ENCODE measurements around the gene PRND.
"Not testable (repeated sequence)": the region's sequence is repeated elsewhere in the genome, so short reads cannot be mapped to it uniquely, and the experiment has no call there.

Gene PRND, protein sequence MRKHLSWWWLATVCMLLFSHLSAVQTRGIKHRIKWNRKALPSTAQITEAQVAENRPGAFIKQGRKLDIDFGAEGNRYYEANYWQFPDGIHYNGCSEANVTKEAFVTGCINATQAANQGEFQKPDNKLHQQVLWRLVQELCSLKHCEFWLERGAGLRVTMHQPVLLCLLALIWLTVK

DNA sequence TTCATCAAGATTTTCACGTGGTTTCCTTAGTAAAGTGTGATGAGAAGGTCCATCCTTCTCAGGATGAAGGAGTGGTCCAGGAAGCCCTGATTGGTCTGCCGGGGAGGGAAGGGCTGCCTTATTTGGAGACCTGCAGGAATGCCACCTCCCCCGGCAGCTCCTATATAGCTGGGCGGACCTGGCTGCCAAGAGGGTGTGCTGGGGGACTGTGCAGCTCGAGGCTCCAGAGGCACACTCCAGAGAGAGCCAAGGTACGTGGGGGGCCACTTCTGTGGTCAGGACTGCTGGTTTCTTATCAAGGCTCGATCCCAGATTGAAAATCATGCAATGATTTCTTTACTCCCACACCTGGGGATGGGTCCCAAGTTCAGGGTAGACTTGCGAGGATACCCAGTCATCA is at the start of gene PRND:
Gene PRND, plus strand, starts transcription at position 191 of the 400 bp plus-strand sequence. CDS start 2,643 bp downstream, outside the sequence.
- no peak for DNase-seq

DNA sequence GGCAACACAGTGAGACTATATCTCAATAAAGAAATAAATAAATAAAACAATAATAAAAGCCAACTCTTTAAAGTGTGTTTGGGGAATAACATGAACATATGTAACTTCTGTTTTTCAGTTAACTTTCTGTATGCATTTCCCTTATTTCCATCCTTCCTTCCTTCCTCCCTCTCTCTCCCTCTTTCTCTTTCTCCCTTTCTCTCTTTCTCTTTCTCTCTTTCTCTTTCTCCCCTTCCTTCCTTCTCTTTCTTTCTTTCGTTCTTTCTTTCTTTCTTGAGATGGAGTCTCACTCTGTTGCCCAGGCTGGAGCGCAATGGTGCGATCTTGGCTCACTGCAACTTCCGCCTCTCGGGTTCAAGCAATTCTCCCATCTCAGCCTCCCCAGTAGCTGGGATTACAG is 48.8 kb upstream of the PRND start:
- DNase-seq = no peak

DNA sequence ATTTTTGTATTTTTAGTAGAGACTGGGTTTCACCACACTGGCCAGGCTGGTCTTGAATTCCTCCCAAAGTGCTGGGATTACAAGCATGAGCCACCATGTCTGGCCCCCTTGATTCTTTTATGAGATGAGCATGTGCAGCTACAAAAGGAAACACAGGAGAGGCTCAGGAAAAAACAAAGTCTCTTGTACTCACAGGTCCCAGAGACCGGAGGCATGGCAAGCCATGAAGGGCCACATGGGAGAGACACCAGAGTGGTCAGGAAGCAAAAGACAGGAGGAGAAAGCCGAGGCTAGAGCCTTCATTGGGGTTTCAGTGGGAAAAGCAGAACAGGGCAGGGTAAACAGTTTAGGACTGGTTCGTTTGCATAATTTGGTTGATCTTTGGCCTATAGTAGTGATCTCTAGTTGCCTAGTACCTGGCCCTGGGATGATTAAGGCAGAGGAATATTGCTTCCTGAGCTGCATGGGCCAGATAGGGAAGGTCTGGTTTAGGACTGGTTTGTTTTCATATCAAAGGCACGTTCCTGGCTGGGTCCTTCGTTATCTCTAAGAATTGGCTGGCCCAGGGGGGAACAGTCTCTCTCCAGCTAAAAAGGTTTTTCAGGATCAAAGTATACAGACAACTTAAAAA is 48.2 kb upstream of the PRND start:
- DNase-seq = no peak

DNA sequence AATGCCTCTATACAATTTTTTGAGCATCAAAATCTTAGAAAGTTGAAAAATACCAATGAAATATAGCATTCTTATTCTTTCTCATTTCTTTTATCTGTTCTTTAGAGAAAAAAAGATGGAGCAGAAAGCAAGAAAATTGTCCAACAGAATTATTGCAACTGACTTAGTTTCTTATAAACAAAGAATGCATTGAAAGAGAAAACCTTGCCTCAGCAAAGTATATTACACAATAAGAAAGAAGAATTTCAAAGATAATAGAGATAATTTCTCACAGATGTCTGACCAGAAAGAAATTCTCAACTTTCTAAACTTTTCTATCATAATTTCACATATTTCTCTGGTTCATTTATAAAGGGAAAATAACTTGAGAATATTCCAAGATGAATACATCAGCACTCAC is 47.0 kb upstream of the PRND start:
- no peak for DNase-seq

DNA sequence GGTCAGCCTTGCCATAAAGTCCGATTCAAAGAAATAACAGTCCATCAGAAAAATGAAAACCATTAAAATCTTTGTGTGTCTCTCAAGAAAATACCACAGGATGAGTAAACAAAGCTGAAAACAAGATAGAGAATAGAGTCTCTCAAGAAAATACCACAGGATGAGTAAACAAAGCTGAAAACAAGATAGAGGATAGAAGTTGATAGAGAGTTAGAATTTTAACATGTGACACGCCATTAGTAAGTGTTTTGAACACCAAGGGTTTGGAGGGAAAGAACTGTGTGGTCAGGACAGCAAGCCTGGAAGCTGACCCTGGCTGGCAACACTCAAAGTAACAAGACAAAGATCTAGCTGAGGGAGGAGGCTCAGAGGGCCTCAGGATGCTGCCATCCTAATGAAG is 43.9 kb upstream of the PRND start:
- no peak for DNase-seq

DNA sequence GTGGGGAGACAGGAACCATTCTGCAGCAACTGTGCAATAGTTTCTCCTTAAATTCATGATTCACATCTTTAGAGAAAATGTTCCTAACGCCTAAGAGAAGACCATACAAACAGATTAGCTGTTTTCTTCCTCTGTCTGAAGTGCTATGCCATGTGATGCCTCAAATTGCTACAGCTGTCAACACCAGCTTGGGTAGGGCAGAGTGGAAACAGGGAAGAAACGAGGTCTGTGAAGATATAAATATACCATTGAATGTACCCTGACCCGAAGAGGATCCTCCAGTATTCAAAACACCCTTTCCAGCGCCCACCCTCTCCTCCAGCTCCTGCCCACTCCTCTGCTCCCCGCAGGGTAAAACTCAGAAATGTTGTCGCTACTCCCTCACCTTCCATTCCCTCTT is 40.3 kb upstream of the PRND start:
- no peak for DNase-seq

DNA sequence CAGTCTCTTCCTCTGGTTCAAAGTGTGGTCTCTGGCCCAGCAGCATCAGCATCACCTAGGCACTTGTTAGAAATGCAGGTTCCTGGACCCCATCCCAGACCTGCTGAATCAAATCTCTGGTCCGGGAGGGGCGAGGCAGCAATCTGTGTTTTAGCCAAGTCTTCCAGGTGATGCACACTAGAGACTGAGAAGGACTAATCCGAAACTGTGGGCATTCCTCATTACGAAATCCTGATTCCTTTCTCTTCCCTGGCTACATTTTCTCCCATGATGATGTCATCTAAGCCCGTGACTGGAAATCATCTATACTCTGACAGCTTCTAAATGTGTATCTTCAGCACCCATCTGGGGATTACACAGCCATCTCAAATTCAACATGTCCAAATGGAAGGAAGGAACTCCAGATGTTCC is 39.7 kb upstream of the PRND start:
- no peak for DNase-seq

DNA sequence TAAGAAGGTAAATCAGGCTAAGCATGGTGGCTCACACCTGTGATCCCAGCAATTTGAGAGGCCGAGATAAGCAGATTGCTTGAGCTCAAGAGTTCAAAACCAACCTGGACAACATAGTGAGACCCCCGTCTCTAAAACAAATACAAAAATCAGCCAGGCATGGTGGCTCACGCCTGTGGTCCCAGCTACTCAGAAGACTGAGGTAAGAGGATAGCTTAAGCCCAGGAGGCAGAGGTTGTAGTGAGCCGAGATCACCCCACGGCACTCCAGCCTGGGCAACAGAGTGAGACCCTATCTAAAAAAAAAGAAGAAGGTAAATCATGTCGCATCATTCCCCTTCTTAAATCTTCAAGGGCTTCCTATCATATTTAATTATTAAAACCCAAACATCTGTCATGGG is 39.0 kb upstream of the PRND start:
- no peak for DNase-seq

DNA sequence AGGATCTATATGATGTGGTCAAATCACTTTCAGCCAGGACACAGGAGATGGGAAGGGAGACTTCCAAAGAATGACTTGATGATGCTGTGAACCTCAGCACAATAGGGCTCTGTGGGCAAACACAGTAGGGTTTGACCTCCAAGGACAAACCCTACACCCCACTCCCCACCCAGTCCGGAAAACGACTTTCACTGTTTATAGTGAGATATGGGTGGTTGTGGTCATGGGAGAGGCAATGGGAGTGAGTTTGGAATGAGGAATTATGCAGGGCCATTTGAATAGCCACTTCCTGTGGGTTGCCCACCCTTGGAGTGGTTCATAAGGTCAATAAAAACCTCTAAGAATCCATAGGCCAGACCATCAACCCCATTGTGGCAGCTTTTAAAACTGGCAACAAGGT is 38.4 kb upstream of the PRND start:
- no peak for DNase-seq

DNA sequence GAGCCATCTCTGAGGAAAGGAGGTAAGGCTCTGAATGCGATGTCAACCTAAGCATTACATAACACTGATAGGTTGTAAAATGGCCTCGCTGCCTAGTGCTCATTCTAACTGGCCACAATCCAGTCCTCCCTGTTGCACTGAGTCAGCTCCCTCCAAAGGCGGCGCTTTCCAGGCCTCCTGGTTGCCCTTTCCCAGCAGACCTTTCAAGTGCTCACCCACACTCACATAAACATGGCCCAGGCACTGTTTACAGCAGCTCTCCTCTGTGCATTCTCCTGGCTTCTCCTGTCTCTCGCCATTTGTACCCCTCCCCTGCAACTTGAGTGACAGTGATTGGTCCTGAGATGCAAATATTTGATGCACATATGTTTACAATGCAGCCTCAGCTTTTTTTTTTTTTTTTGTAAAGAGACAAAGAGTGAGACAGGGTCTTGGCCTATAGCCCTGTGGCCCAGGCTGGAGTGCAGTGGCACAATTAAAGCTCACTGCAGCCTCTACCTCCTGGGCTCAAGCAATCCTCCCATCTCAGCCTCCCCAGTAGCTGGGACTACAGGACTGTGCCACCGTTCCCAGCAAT is 36.8 kb upstream of the PRND start:
- DNase-seq = no peak

DNA sequence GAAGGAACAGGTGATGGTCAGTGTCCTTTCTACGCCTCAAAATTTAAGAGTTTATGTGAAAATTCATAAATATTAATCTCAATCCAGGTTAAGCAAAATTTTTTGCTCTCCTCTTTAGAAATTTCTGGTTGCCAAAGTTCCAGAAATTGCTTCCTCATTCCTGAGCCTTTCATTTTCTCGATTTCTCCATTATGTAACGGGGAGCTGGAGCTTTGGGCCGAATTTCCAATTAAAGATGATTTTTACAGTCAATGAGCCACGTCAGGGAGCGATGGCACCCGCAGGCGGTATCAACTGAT is 35.8 kb upstream of the PRND start:
- DNase-seq = no peak

DNA sequence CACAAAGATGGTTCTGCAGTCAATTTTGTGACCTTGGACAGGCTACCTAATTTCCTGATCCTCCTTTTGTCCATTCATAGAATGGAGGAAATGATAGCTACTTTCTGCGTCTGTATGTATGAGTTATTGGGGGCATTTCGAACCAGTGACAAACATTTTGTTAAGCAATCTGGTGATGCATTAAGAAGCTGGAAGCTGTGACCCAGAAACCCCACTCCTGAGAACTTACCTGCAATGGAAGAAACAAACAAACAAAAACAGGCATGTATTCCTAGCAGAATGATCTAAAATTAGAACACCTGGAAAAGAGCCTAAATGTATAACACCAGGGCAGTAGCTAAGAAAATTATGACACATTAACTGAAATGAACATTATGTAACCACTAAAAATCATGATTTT is 33.4 kb upstream of the PRND start:
- no peak for DNase-seq

DNA sequence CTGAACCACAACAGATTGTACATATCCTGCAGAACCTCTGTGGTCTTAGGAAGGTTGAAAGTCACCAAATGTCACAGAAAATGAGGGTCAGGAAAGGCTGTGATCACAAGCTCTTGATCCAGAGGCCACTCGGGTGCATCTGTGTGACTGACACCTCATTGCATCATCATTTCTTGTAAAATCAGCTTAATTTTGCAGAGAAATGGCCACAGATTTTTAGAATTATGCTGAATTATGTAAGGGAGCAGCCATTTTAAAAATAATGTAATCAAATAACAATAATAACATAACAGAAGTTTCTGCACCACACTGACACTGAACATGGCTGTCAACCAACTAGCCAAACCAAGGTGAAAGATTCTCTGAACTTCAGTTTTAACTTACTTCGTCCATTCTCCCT is 32.5 kb upstream of the PRND start:
- DNase-seq = no peak

DNA sequence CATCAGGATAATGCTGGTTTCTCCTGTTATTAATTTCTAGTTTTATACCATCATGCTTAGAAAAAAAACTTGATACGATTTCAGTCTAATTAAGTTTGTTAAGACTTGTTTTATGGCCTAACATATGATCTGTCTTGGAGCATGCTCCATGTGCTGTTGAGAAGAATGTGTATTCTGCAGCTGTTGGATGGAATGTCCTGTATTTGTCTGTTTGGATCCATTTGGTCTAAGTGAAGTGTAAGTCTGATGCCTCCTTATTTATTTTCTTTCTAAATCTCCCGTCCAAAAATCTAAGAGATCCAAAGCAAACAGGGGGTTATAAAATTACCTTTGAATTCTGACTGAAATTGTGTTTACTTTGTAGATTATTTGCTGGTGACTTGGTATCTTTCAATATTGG is 30.0 kb upstream of the PRND start:
- DNase-seq = no peak

DNA sequence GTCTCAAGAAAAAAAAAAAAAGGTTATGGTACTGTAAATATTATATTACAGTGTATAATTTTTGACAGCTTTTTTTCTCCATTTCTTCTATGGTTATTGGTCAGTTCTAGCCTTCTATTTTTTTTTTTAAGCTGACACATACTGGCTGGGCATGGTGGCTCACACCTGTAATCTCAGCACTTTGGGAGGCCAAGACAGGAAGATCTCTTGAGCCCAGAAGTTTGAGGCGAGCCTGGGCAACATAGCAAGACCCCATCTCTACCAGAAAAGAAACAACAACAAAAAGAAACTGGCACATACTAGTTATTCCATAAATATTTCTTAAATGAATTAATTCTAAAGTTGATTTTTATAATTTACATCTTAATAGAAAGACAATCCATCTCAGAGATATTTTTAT is 27.6 kb upstream of the PRND start:
- no peak for DNase-seq

DNA sequence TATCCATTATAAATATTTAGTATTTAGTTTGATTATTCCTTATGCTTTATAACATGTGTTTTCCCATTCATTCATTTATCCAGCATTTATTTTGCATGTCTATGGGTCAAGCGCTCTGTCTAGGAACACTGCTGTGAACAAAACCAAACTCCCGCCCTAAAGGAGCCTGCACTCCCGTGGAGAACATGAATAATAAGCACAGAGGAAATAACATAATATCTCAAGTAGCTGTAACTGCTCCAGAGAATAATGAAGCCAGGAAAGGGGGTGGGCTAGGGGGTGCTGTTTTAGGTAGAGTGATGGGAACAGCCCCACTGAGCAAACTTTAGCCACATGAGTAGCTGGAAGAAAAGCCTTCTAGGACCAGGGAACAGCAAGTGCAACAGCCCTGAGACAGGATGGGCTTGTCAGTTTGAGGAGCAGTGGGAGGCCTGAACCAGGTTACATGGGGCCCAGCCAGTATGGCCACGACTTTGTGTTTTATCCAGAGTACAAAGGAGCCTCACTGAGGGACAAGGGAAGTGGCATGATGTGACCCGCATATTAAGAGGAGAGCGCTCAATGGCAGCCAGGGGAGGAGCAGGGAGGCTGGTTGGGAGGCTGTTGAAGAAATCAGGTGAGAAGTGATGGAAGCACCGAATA is 24.4 kb upstream of the PRND start:
- no peak for DNase-seq

DNA sequence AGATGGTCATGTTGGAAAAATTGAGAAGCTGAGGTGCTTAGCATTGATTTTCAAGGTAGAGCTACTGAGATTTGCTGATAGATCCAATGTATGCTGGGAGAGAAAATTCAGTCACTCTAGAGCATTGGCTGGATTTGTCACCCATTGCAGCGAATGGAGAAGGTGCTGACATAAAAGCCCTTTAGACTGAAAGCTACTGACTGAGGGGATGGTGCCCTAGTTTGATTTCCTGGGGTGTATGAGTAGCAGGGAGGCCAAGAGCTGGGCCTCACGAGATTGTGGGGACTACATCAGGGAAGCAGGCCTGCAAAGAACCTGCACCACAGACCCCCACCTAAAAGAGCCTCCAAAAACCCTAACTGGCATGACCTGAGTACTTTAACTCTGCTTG is 23.9 kb upstream of the PRND start:
- no peak for DNase-seq

DNA sequence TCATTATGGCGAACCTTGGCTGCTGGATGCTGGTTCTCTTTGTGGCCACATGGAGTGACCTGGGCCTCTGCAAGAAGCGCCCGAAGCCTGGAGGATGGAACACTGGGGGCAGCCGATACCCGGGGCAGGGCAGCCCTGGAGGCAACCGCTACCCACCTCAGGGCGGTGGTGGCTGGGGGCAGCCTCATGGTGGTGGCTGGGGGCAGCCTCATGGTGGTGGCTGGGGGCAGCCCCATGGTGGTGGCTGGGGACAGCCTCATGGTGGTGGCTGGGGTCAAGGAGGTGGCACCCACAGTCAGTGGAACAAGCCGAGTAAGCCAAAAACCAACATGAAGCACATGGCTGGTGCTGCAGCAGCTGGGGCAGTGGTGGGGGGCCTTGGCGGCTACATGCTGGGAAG is 22.5 kb upstream of the PRND start:
- DNase-seq = no peak

DNA sequence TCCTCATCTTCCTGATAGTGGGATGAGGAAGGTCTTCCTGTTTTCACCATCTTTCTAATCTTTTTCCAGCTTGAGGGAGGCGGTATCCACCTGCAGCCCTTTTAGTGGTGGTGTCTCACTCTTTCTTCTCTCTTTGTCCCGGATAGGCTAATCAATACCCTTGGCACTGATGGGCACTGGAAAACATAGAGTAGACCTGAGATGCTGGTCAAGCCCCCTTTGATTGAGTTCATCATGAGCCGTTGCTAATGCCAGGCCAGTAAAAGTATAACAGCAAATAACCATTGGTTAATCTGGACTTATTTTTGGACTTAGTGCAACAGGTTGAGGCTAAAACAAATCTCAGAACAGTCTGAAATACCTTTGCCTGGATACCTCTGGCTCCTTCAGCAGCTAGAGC is 21.8 kb upstream of the PRND start:
- no peak for DNase-seq

DNA sequence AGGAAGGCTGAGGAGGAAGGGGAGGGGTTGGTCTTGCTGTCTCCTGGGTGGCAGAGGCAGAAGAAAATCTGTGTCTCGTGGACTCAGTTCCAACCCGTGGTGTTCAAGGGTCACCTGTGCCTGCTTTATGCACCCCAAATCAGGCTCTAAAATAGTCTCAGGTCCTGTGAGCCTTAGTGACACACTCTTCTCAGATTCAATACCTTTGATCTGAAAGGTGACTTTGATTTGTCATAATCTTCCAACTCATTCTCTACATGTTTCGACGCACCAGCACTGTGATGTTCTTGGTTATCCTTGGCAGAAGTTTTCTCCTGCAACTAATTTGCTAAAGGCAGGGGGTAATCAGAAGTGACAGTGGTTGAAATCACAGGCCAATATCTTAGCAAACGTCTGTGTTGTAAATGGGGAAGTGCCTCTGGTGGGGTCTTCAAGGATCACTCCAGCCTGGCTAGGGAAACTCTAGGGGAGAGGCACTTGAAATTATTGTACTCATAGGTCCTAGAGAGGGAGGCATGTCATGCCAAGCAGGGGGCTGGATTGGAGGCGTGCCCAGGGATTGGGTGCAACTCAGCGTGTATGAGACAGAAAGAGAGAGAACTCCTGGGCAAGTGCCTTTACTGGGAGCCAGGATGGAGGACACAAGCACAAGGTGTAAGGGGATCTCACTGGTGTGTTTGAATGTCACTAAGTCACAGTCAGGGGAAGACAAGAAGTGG is 19.0 kb upstream of the PRND start:
- DNase-seq = no peak

DNA sequence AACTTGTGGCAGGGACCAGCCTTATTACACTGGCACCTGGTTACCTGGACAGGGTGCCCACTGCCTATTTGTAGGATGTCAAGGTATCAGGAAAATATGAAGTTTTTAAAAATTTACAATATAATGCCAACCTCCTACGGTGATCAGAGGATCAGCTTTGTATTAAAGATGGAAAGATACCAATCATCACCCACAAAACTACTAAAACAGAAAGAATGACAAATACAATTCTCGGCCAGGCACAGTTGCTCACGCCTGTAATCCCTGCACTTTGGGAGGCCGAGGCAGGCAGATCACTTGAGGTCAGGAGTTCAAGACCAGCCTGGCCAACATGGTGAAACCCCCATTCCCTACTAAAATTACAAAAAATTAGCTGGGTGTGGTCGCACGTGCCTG is 18.4 kb upstream of the PRND start:
- DNase-seq = no peak

DNA sequence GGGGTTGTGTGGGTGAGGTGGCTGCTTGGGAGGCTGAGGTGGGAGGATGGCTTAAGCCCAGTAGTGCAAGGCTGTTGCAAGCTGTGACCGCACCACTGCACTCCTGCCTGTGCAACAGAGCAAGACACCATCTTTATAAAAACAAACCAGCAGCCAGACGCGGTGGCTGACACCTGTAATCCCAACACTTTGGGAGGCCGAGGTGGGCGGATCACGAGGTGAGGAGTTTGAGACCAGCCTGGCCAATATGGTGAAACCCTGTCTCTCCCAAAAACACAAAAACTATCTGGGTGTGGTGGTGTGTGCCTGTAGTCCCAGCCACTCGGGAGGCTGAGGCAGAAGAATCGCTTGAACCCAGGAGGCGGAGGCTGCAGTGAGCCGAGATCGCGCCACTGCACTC is 14.8 kb upstream of the PRND start:
- DNase-seq = not testable (repeated sequence)

DNA sequence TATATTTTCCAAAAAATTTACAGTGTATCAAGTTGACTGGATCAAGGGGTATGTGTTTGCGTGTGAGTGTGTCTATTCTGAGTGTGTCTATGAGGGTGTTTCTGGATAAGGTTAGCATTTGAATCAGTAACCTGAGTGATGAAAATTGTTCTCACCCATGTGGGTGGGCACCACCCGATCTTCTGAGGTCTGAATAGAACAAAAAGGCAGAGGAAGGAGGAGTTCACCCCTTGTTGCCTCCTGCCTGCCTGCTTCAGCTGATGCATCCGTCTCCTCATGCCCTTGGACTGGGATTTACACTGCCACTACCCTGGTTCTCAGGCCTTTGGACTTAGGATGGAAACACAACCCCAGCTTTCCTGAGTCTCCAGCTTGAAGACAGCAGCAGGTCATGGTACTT is 13.7 kb upstream of the PRND start:
- DNase-seq = no peak

DNA sequence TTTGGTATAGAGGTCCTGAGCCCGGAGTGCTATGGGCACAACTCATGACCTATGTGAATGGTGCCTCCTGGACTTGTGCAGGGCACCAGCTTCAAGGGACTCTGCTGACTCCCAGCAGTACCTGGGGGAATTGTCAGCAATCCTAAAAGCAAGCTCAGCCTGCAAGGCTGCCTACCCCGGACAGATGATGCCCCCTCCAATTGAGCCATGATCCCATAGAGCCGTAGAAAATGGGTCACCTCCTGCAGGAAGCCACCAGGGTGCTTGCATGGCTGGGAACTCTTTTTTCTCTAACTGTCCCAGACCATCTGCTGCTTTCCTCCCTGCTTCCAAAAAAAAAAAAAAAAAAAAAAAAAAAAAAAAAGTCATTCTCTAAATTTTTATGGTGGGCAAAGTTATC is 12.9 kb upstream of the PRND start:
- DNase-seq = no peak

Measured in NCI-H1417 treated with DMSO at 0.1 percent for 48 hours (cell line).